Activated CD4-positive, alpha-beta memory T cell treated with anti-CD3 and anti-CD28 coated beads for 36 hours (primary cell): ENCODE data around the gene FGB. TPM values are rescaled to one million over a fixed set of nuclear protein-coding genes. Genes with fewer than 3 reads are reported as not detected.

Experiments used
- CTCF ChIA-PET: fragments of 350-600 bp; sonication (Branson Sonifier 250); formaldehyde crosslinking; loops from one replicate; lab custom pipeline; 2021; ENCODE audit warnings: antibody characterized with exemption, inconsistent platforms; lab: Charles Lee
- POLR2A ChIA-PET: fragments of 350-600 bp; sonication (Branson Sonifier 250); formaldehyde crosslinking; loops from one replicate; lab custom pipeline; 2021; ENCODE audit warnings: antibody characterized with exemption; lab: Charles Lee
- DNase-seq: peaks from one replicate; pipeline ENCODE4 v3.0.0-alpha.2; 2020
- H3K27ac Mint-ChIP-seq: one replicate; pipeline ENCODE4 v1.8.0; 2021; ENCODE audit warnings: mixed read lengths
- H3K27me3 Mint-ChIP-seq: one replicate; pipeline ENCODE4 v1.8.0; 2021; ENCODE audit warnings: mixed read lengths
- H3K36me3 Mint-ChIP-seq: one replicate; pipeline ENCODE4 v1.8.0; 2021; ENCODE audit warnings: mixed read lengths
- H3K4me1 Mint-ChIP-seq: one replicate; pipeline ENCODE4 v1.8.0; 2021; ENCODE audit warnings: low read depth, mixed read lengths
- H3K4me3 Mint-ChIP-seq: one replicate; pipeline ENCODE4 v1.8.0; 2021; ENCODE audit warnings: mild to moderate bottlenecking, mixed read lengths
- H3K9me3 Mint-ChIP-seq: one replicate; pipeline ENCODE4 v1.8.0; 2021; ENCODE audit warnings: mixed read lengths
- intact Hi-C: fragments of 100-400 bp; cut with micrococcal nuclease; formaldehyde crosslinking; loops from one replicate; pipeline ENCODE4 v1.15.1; 2023
- total RNA-seq, 2 experiments: library from RNA; stranded (reverse); gene quantifications; one replicate each; pipeline ENCODE4 v1.2.3, GENCODE V29; 2021

FGB gene
- total RNA-seq, 2 experiments from 2014 or later = not detected

- POLR2A ChIA-PET = no interaction called here
- CTCF ChIA-PET = no interaction called here
Observed at GRCh38 chr4:154603033-154603943, 40.5 kb downstream of the FGB start.

GRCh38 chr4:154604696-154605200 lies 41.9 kb downstream of the FGB start:
- ChIA-PET POLR2A (no interaction called here), CTCF (no interaction called here)
- Mint-ChIP-seq H3K27me3 (peaks cover 20% of the 10 kb centered on the region), H3K36me3 (no peaks in the 10 kb centered on the region), H3K4me3 (no peak overlapping the region), H3K9me3 (no peaks in the 10 kb centered on the region), H3K27ac (no peak overlapping the region), H3K4me1 (no peaks in the 10 kb centered on the region)
- no peak for DNase-seq
- intact Hi-C loops = no loop called here

More at GRCh38 chr4:154603033-154603943, 40.5 kb downstream of the FGB start:
- Mint-ChIP-seq H3K4me3 (no peak overlapping the region), H3K4me1 (no peaks in the 10 kb centered on the region), H3K36me3 (no peaks in the 10 kb centered on the region), H3K27ac (no peak overlapping the region), H3K27me3 (peaks cover 10% of the 10 kb centered on the region), H3K9me3 (no peaks in the 10 kb centered on the region)
- DNase-seq = no peak
- intact Hi-C loops = no loop called here

GRCh38 chr4:154606728-154607723 lies 44.2 kb downstream of the FGB start:
- H3K27ac Mint-ChIP-seq = no peak overlapping the region
- peaks cover 20% of the 10 kb centered on the region for H3K27me3 Mint-ChIP-seq
- H3K36me3 Mint-ChIP-seq = no peaks in the 10 kb centered on the region

GRCh38 chr4:154608361-154609252 lies 45.8 kb downstream of the FGB start:
- intact Hi-C loops = no loop called here
- Mint-ChIP-seq H3K4me3 (no peak overlapping the region), H3K9me3 (no peaks in the 10 kb centered on the region), H3K27ac (no peak overlapping the region), H3K27me3 (peaks cover 18% of the 10 kb centered on the region), H3K4me1 (no peaks in the 10 kb centered on the region), H3K36me3 (no peaks in the 10 kb centered on the region)
- CTCF ChIA-PET = interaction anchor here (0.6 to 1.5 kb wide), 2 partner anchors 13 to 145 kb away, joined by 3 to 4 read pairs; no protein-coding TSS in a partner anchor
- DNase-seq = no peak
- POLR2A ChIA-PET = no interaction called here

More at GRCh38 chr4:154606728-154607723, 44.2 kb downstream of the FGB start:
- intact Hi-C loops = no loop called here
- H3K4me1 Mint-ChIP-seq = no peaks in the 10 kb centered on the region
- POLR2A ChIA-PET = no interaction called here
- CTCF ChIA-PET = no interaction called here
- no peaks in the 10 kb centered on the region for H3K9me3 Mint-ChIP-seq
- no peak for DNase-seq
- H3K4me3 Mint-ChIP-seq = no peak overlapping the region

GRCh38 chr4:154609532-154609931 lies 46.7 kb downstream of the FGB start:
- intact Hi-C loops = no loop called here
- Mint-ChIP-seq H3K9me3 (no peaks in the 10 kb centered on the region), H3K4me1 (no peaks in the 10 kb centered on the region), H3K27ac (no peak overlapping the region), H3K4me3 (no peak overlapping the region), H3K36me3 (no peaks in the 10 kb centered on the region), H3K27me3 (peaks cover 18% of the 10 kb centered on the region)
- ChIA-PET CTCF (interaction anchor here (0.6 to 1.5 kb wide), 2 partner anchors 12 to 146 kb away, joined by 3 to 4 read pairs; no protein-coding TSS in a partner anchor), POLR2A (no interaction called here)
- DNase-seq = no peak

- DNase-seq = no peak
- H3K27me3 Mint-ChIP-seq = peaks cover 13% of the 10 kb centered on the region
- no peaks in the 10 kb centered on the region for H3K9me3 Mint-ChIP-seq
- H3K4me1 Mint-ChIP-seq = no peaks in the 10 kb centered on the region
- intact Hi-C loops = no loop called here
- H3K4me3 Mint-ChIP-seq = no peak overlapping the region
- ChIA-PET POLR2A (no interaction called here), CTCF (interaction anchor here (1.1 to 1.5 kb wide), 2 partner anchors 11 to 60 kb away, joined by 4 to 5 read pairs; partner anchors contain the start of gene PLRG1)
- no peaks in the 10 kb centered on the region for H3K36me3 Mint-ChIP-seq
- H3K27ac Mint-ChIP-seq = no peak overlapping the region
Observed at GRCh38 chr4:154610582-154610981, 47.8 kb downstream of the FGB start.

- CTCF ChIA-PET = interaction anchor here (1.0 kb wide), 1 partner anchor 10 kb away, joined by 3 read pairs; no protein-coding TSS in a partner anchor
Observed at GRCh38 chr4:154611833-154612232, 49.0 kb downstream of the FGB start.

GRCh38 chr4:154612472-154613414 lies 49.9 kb downstream of the FGB start, which contains the start of gene FGG:
FGG (minus strand) TSS chr4:154612656; CDS start chr4:154612609, 47 bp downstream.
- no peaks in the 10 kb centered on the region for H3K36me3 Mint-ChIP-seq
- no peak within 1 kb of the TSS for H3K27ac Mint-ChIP-seq
- intact Hi-C loops = no loop called here
- ChIA-PET CTCF (interaction anchor here (1.0 to 1.9 kb wide), 3 partner anchors 9 to 53 kb away, joined by 3 to 8 read pairs (median 5); no protein-coding TSS in a partner anchor), POLR2A (no interaction called here)
- no peak within 1 kb of the TSS for H3K4me3 Mint-ChIP-seq
- no peaks in the 10 kb centered on the region for H3K9me3 Mint-ChIP-seq
- DNase-seq = no peak
- H3K27me3 Mint-ChIP-seq = peaks cover 11% of the 10 kb centered on the region
- peaks cover 8% of the 10 kb centered on the region for H3K4me1 Mint-ChIP-seq

More at GRCh38 chr4:154611833-154612232, 49.0 kb downstream of the FGB start:
- H3K36me3 Mint-ChIP-seq = no peaks in the 10 kb centered on the region
- no peak overlapping the region for H3K4me3 Mint-ChIP-seq
- POLR2A ChIA-PET = no interaction called here
- intact Hi-C loops = no loop called here
- peaks cover 4% of the 10 kb centered on the region for H3K4me1 Mint-ChIP-seq
- DNase-seq = no peak
- H3K27ac Mint-ChIP-seq = no peak overlapping the region
- H3K27me3 Mint-ChIP-seq = peaks cover 11% of the 10 kb centered on the region
- H3K9me3 Mint-ChIP-seq = no peaks in the 10 kb centered on the region

GRCh38 chr4:154614306-154614705 lies 51.5 kb downstream of the FGB start:
- Mint-ChIP-seq H3K27me3 (peaks cover 1% of the 10 kb centered on the region), H3K27ac (no peak overlapping the region), H3K4me3 (no peak overlapping the region), H3K4me1 (peaks cover 8% of the 10 kb centered on the region), H3K9me3 (no peaks in the 10 kb centered on the region), H3K36me3 (no peaks in the 10 kb centered on the region)
- no peak for DNase-seq
- intact Hi-C loops = no loop called here
- CTCF ChIA-PET = interaction anchor here (0.5 to 2.0 kb wide), 6 partner anchors 9 to 827 kb away, joined by 3 to 8 read pairs (median 5); partner anchors contain the start of gene PLRG1
- POLR2A ChIA-PET = no interaction called here

- Mint-ChIP-seq H3K4me1 (peaks cover 8% of the 10 kb centered on the region), H3K27ac (no peak overlapping the region), H3K9me3 (no peaks in the 10 kb centered on the region), H3K36me3 (no peaks in the 10 kb centered on the region), H3K4me3 (no peak overlapping the region), H3K27me3 (no peaks in the 10 kb centered on the region)
- ChIA-PET POLR2A (no interaction called here), CTCF (interaction anchor here (1.5 to 2.0 kb wide), 3 partner anchors 56 to 66 kb away, joined by 5 to 8 read pairs (median 6); partner anchors contain the start of gene PLRG1)
- no peak for DNase-seq
- intact Hi-C loops = loop anchor here (5.0 kb wide), 1 partner anchor 283 kb away; no protein-coding TSS in a partner anchor
Observed at GRCh38 chr4:154615211-154615610, 52.4 kb downstream of the FGB start.
